Panc1 (cell line): ENCODE data around the gene KCNMA1. TPM values are rescaled to one million over a fixed set of nuclear protein-coding genes. Genes with fewer than 3 reads are reported as not detected.

Source experiments
- ATAC-seq: fragments of 200-7000 bp; cut with Tn5 transposase; 2 replicates; pipeline ENCODE4 v1.9.1; 2020; ENCODE audit warnings: mild to moderate bottlenecking, moderate library complexity
- BruUV-seq: library from RNA; stranded (reverse); fragments of 400-500 nt; replicated peaks from 2 replicates; lab custom pipeline; 2021; lab: Mats Ljungman, UMichigan
- CTCF ChIA-PET: fragments of 300-600 bp; sonication (Branson Sonifier 250); formaldehyde crosslinking; loops from one replicate; lab custom pipeline; 2022; ENCODE audit warnings: antibody characterized with exemption; lab: Charles Lee
- POLR2A ChIA-PET: fragments of 300-600 bp; sonication (Branson Sonifier 250); formaldehyde crosslinking; loops from one replicate; lab custom pipeline; 2022; ENCODE audit warnings: antibody characterized with exemption; lab: Charles Lee
- DNase-seq: peaks from one replicate; pipeline ENCODE4 v3.0.0-alpha.2; 2010; ENCODE audit warnings: low read depth, low spot score
- H3K27ac ChIP-seq: 2 replicates; pipeline ENCODE4 v1.5.1; 2011; ENCODE audit warnings: mild to moderate bottlenecking, low read length, inconsistent platforms
- H3K27me3 ChIP-seq: fragments of 200-500 bp; sonication (Bioruptor generic); 2 replicates; pipeline ENCODE4 v1.6.0; 2014; ENCODE audit warnings: low read length, inconsistent platforms; ENCODE audit not compliant: control insufficient read depth, insufficient read depth
- H3K36me3 ChIP-seq: fragments of 200-500 bp; sonication (Bioruptor generic); 2 replicates; pipeline ENCODE4 v1.5.1; 2014; ENCODE audit warnings: inconsistent platforms, mild to moderate bottlenecking, low read length, moderate library complexity; ENCODE audit not compliant: control insufficient read depth, insufficient read depth
- H3K4me1 ChIP-seq: 2 replicates; pipeline ENCODE4 v1.5.1; 2011; ENCODE audit warnings: inconsistent platforms, mild to moderate bottlenecking, low read length, moderate library complexity; ENCODE audit not compliant: control insufficient read depth, insufficient read depth
- H3K4me3 ChIP-seq, 2 experiments: 2 replicates each; pipeline ENCODE4 v1.5.1; 2011 to 2012; ENCODE audit warnings: low read depth in 2 of 2, low read length in 2 of 2, mild to moderate bottlenecking in 2 of 2, inconsistent platforms in 1 of 2, moderate library complexity in 1 of 2
- H3K9me3 ChIP-seq: fragments of 200-500 bp; sonication (Bioruptor generic); 2 replicates; pipeline ENCODE4 v1.5.1; 2014; ENCODE audit warnings: low read depth, mild to moderate bottlenecking, inconsistent platforms, low read length, moderate library complexity; ENCODE audit not compliant: control insufficient read depth, insufficient read depth
- CTCF ChIP-seq: fragments of 450-650 bp; IDR thresholded peaks from 2 replicates; pipeline ENCODE4 v1.5.1; 2017; ENCODE audit warnings: mild to moderate bottlenecking
- POLR2AphosphoS5 ChIP-seq: IDR thresholded peaks from 2 replicates; pipeline ENCODE4 v1.6.1; 2012; ENCODE audit warnings: mild to moderate bottlenecking, low read depth, low read length, moderate library complexity
- SIN3A ChIP-seq: IDR thresholded peaks from 2 replicates; pipeline ENCODE4 v1.6.1; 2012; ENCODE audit warnings: low read depth, mild to moderate bottlenecking, low read length, moderate library complexity, borderline replicate concordance; ENCODE audit not compliant: insufficient read depth
- TCF7L2 ChIP-seq: IDR thresholded peaks from 2 replicates; pipeline ENCODE4 v1.6.1; 2011; ENCODE audit warnings: mild to moderate bottlenecking, low read depth, low read length, inconsistent platforms
- in situ Hi-C: cut with HindIII; loops from 2 replicates; pipeline ENCODE4 v1.10.0; 2016; ENCODE audit warnings: low sequenced_read_pairs, low pct_unique_long_range_greater_than_20kb
- intact Hi-C: fragments of 100-400 bp; cut with micrococcal nuclease; formaldehyde crosslinking; loops from one replicate; pipeline ENCODE4 v1.10.0; 2022; ENCODE audit not compliant: unreplicated experiment
- total RNA-seq: library from RNA; stranded (reverse); gene quantifications from one replicate; pipeline ENCODE4 v1.2.1, GENCODE V29; 2021; ENCODE audit not compliant: unreplicated experiment
- TF ChIP-seq, protein P1 (sequence below), 2 experiments: IDR thresholded peaks; 2 replicates each; pipeline ENCODE4 v1.6.1; 2011 to 2012; ENCODE audit warnings: low read depth in 2 of 2, control low read depth in 1 of 2, low read length in 1 of 2, mild to moderate bottlenecking in 1 of 2, moderate library complexity in 1 of 2; ENCODE audit not compliant: insufficient read depth in 1 of 2

The KCNMA1 gene
- total RNA-seq, 1 experiment from 2014 or later, result 91.9 TPM

- no peak overlapping the region for H3K27ac ChIP-seq
- intact Hi-C loops, result no loop called here
- TF ChIP-seq SIN3A, result no peak
- TF ChIP-seq CTCF, result no peak
- no peak for TF ChIP-seq TCF7L2
- TF ChIP-seq, protein P1, sequence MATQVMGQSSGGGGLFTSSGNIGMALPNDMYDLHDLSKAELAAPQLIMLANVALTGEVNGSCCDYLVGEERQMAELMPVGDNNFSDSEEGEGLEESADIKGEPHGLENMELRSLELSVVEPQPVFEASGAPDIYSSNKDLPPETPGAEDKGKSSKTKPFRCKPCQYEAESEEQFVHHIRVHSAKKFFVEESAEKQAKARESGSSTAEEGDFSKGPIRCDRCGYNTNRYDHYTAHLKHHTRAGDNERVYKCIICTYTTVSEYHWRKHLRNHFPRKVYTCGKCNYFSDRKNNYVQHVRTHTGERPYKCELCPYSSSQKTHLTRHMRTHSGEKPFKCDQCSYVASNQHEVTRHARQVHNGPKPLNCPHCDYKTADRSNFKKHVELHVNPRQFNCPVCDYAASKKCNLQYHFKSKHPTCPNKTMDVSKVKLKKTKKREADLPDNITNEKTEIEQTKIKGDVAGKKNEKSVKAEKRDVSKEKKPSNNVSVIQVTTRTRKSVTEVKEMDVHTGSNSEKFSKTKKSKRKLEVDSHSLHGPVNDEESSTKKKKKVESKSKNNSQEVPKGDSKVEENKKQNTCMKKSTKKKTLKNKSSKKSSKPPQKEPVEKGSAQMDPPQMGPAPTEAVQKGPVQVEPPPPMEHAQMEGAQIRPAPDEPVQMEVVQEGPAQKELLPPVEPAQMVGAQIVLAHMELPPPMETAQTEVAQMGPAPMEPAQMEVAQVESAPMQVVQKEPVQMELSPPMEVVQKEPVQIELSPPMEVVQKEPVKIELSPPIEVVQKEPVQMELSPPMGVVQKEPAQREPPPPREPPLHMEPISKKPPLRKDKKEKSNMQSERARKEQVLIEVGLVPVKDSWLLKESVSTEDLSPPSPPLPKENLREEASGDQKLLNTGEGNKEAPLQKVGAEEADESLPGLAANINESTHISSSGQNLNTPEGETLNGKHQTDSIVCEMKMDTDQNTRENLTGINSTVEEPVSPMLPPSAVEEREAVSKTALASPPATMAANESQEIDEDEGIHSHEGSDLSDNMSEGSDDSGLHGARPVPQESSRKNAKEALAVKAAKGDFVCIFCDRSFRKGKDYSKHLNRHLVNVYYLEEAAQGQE (IDR thresholded peaks at IDR 0.05; ENCODE audit: insufficient read depth in 1 of 2, low read depth in 2 of 2, low read length in 1 of 2), result no peak
- TF ChIP-seq POLR2AphosphoS5, result no peak
- H3K9me3 ChIP-seq, result no peaks in the 10 kb centered on the region
- H3K27me3 ChIP-seq, result no peaks in the 10 kb centered on the region
- BruUV-seq, result no TSS peak
- no peaks in the 10 kb centered on the region for H3K4me1 ChIP-seq
- in situ Hi-C loops, result no loop called here
- H3K4me3 ChIP-seq, result no peak overlapping the region
- DNase-seq (no peak), ATAC-seq (no peak)
- ChIA-PET CTCF (no interaction called here), POLR2A (no interaction called here)
- no peaks in the 10 kb centered on the region for H3K36me3 ChIP-seq
Observed at GRCh38 chr10:77016855-77017254, 620.8 kb downstream of the KCNMA1 start.

GRCh38 chr10:77016278-77016815 lies 621.3 kb downstream of the KCNMA1 start:
- DNase-seq, result no peak
- BruUV-seq, result no TSS peak

More at GRCh38 chr10:77016278-77016815, 621.3 kb downstream of the KCNMA1 start:
- no peak for ATAC-seq
- Histone ChIP-seq H3K4me3 (no peak overlapping the region), H3K4me1 (no peaks in the 10 kb centered on the region), H3K27ac (no peak overlapping the region), H3K9me3 (no peaks in the 10 kb centered on the region), H3K36me3 (no peaks in the 10 kb centered on the region), H3K27me3 (no peaks in the 10 kb centered on the region)
- in situ Hi-C loops, result no loop called here
- TF ChIP-seq CTCF, result no peak
- TF ChIP-seq, protein P1 (IDR thresholded peaks at IDR 0.05; ENCODE audit: insufficient read depth in 1 of 2, low read depth in 2 of 2, low read length in 1 of 2), result no peak
- no peak for TF ChIP-seq SIN3A
- no peak for TF ChIP-seq TCF7L2
- TF ChIP-seq POLR2AphosphoS5, result no peak
- ChIA-PET POLR2A (no interaction called here), CTCF (no interaction called here)
- intact Hi-C loops, result no loop called here
